T-helper 1 cell (primary cell): Measurements from ENCODE around the gene BMPR1A.

Experiments used
- DNase-seq, 5 donors: peaks; one replicate each; pipeline ENCODE4 v3.0.0-alpha.2; 2012 to 2020

Gene BMPR1A

DNA sequence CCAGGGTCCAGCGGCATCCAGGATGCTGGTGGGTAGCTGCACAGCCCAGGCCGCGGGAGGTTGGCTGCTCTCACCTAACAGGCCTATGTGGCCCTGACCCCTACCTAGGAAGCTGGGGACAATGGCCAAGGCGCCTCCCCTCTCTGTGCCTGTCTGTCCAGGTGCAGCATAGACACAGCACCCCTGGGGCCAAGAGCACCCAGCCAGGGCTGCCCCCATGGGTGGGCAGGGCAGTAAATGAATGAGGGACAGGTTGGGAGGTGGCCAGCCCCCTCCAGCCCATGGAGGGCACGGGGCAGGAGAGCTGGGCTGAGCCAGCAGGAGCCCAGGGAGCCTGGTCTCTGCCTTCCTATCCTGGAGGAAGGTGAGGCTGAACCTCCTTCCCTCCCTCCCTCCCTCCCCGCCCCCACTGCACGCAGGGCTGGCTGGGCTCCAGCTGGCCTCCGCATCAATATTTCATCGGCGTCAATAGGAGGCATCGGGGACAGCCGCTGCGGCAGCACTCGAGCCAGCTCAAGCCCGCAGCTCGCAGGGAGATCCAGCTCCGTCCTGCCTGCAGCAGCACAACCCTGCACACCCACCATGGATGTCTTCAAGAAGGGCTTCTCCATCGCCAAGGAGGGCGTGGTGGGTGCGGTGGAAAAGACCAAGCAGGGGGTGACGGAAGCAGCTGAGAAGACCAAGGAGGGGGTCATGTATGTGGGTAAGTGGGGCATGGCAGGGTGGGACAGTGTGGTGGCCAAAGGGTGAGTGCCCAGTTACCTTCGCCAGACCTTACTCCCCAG, 201.9 kb downstream of the BMPR1A start, which contains the start of gene SNCG:
TSS of gene SNCG (plus strand) at position 484 of the 785 bp plus-strand sequence. CDS start at position 583, 99 bp downstream.
- no peak for DNase-seq

DNA sequence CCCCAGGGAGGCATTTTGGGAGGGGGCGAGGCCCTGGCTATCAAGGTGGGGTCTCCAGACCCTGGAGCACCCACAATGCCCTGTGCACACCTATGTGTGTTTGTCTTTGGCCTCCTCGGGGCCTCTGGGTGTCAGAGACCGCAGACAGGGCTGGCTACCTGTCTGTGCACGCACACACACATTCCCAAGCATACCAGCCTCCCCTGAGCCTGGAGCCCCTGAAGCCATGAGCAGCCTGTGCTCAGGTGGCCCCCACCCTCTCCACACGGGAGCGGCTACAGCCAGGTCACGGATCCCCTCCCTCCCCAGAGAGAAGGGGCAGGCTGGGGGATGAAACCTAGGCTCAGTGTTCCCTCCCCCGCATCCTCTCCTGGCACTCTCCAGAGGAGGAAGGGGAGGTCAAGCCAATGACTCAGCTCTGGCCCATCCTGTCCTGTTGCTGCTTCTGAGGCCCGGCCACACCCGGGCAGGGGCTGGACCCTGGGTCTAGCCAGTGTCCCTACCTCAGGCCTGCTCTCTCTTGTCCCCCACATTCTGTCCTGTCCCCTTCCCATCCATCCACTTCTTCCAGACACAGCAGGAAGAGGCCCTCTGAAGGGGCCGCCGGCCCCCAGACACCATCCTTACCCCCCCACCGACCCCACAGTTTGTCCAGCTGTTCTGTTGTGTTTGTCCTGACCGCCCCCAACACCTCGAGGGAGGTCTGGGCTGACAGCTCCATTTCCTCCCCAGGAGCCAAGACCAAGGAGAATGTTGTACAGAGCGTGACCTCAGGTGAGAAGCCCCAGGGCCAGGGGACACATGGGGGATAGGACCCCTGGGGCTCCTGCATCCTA, 202.7 kb downstream of the BMPR1A start:
- no peak for DNase-seq

DNA sequence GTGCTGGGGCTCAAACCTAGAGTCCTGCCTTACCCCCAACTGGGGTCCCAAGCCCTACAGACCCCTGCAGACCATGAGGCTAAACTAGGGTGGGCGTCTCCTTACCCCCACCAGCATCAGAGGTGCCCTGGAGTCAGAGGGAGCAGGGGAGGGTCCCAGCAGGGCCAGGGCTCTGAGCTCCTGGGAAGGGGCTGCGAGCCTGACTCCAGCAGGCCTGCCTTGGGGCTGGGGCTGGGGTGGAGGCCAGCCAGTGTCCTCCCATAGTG, 203.3 kb downstream of the BMPR1A start:
- DNase-seq: no peak

DNA sequence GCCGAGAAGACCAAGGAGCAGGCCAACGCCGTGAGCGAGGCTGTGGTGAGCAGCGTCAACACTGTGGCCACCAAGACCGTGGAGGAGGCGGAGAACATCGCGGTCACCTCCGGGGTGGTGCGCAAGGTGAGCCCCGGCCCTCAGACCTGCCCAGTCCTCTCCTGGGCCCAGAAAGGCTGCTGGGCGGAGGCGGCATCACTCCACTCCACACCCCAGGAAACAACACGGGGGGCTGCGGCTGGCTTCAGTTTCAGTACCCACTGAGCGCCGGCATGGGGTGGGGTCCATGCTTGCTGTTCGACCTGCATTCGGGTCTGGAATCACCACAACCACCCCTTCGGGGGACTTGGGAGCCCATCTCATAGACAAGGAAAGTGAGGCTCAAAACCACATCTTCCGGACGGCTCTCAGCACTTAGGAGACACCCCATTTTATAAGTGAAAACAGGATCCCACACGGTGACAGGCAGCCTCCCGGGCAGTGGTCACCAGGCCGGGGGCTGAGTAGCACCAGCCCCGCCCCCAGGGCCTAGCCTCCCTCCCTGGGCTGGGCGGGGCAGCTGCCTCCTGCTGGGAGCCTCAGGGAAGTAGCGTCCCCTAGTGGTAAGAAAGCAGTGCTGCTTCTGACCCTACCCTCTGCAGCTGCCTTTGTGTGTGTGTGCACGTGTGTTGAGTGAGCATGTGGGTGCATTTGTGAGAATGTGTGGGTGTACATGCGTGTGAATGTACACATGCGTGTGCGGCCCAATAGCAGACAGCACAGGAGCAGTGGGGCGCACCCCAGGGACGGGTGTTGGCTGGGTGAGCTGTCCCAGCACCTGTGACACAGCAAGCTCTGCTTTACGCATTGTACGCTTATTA, 203.8 kb downstream of the BMPR1A start:
- peak in 3 of 5 donors; percentile 25 to 64 (median 28) for DNase-seq

DNA sequence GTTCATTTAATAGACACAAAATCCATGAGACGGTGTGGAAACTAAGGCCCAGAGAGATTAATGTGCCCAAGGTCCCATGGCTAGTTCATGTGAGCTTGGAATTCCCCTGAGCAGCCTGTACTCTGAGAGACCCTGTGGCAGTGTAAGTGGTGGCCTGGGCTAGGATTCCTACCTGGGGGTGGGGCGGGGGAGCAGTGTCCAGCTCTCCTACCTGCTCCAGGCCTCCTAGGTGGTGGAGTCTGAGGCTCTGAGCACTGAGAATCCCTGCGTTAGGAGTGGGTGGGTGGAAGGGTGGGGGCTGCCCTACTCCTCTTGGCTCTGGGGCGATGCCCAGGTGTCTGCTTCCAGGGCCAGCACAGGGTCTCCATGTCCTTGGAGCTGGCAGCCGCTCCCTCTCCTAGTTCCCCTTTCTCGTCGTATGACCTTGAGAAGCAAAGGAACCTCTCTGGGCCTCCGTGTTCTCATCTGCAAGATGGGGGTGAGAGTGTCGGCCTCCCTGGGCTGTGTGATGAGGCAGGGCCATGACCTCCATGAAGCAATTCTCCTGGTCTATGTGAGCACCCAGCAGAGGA, 204.5 kb downstream of the BMPR1A start:
- no peak for DNase-seq

DNA sequence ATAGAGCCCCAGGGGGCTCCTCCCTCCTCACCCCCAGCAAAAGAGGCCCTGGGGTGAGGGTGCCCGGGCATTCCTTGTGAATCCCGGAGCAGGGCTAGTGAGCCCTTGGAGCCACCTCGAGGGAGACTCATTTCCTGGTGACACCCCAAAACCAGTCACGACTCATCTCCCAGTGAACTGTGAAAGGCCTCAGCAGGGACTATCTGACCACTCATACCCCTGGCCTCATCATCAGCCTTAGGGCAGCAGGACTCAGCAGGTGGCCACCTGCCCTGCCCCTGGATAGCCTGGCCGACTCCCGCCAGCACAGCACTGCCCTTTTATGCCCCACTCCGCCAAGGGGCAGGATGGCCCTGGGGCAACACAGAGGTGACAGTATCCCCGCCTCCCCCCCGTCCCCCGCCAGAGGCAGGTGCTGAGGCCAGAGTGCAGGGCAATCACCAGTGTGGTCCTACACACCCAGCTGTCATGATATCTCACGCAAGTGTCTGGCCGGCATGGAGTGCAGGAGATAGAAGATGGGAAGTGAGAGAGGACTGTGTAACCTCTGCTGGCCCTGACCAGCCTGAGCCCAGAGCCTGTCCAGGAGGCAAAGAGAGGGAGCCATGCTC, 205.2 kb downstream of the BMPR1A start:
- DNase-seq: no peak

DNA sequence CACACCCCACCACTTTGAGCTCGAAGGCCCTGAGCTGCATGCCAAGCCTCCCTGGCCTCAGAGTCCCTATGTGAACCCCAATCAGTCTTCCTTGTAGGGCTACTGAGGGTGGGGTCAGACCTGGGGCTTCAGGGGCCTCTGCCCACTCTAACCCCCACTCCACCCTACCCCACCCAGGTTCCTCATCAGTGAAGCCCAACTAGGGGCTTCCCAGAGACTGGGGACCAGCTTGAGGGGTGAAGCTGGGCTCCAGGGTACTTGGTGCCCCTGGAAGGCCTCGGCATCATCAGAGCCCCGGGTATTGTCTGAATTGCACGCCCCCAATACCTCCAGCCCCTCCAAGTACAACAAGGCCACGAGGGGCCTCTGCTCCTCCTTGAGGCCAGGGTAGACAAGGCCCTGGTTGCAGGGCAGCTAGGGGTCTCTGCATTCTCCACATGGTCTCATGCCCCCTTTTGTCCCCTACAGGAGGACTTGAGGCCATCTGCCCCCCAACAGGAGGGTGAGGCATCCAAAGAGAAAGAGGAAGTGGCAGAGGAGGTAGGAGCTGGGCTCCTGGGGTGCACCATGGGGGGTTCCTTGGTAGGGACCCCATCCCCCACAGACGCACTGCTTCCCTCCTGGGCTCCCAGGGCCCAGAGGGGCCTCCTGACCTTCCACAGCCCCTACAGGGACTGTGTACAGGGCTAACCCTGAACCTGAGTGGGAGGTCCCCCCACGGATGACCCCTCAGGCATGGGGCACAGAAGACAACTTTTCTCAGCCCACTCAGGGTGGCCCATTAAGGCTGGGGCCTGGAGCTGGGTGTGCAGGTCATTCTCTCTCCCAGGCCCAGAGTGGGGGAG, 205.9 kb downstream of the BMPR1A start:
- DNase-seq: no peak

DNA sequence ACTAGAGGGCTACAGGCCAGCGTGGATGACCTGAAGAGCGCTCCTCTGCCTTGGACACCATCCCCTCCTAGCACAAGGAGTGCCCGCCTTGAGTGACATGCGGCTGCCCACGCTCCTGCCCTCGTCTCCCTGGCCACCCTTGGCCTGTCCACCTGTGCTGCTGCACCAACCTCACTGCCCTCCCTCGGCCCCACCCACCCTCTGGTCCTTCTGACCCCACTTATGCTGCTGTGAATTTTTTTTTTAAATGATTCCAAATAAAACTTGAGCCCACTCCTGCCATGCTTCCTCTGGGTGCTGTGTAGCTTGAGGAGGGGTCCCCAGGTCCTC, 206.5 kb downstream of the BMPR1A start:
- DNase-seq: no peak

DNA sequence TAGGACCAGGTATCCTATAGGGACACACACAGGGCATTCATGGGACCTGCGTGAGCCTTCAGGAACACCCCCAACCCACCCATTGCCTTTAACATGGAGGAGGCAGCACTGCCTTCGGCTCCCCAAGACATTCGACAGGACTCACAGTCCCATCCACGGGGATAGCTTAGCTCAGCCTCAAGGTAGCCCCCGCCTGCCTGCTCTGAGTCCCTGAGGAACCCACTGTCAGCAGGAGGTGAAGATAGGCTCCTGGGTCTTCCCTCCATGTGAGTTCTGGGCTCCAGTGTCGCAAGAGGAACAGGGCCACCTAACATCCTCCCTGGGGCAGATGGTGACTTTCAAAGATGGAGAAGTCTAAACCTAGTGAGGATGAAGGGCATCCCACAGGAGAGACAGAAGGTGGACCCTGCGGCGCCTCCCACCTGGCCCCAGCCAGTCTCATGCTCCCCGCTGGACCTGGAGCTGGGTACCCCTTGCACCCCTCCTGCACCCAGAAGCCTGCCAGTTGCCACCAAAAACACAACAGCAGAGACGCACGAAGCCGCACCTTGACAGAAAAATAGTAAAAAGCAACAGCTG, 207.0 kb downstream of the BMPR1A start:
- no peak for DNase-seq

DNA sequence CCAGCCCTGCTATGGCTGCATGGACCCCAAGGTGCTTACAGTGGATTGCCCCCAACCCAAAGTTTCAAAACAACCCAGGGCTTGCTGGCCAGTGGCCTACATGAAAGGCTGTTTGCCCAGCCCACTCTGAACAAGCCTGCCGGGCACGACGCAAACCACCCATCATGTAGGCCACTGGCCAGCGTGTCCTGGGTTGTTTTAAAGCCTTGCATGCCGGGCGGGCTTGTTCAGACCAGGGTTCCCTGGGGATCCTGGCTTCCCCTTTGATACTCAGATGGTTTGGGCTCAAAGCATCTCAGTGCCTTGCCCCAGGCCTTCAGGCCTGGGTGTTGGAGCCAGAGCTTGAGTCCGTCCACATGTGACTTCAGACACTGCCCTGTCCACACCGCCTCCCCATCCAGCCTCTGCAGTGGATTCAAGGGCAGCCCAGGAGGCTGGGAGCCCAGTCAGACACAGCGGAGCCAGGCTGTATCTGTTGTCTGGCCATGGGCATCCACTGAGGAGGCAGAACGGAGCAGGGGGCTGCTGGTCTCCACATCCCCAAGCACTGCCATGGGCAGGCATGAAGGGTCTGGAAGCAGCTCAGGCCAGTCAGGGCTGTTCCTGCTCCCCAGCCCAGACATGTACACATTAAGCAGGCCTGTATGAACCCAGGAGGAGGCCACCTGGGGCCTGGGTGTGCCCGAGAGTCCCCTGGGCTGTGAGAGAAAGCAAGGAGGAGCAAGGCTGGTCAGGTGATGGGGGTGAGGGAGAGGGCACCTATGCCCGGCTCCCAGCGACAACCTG, 207.8 kb downstream of the BMPR1A start:
- no peak for DNase-seq

DNA sequence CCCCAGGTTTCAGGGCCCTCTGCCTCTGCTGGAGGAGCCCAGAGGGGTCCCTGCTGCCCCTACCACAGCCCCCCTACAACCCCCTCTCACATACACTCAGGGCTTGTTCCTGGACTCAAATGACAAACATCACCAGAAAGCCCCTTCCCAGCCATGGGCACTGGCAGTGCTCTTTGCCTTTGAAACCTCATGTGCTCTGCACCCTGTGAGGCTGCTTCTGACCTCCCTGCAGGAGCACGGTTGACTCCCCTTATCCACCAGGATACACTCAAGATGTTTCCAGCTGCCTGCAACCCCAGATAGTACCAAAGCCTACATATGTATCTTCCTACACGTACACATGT, 208.4 kb downstream of the BMPR1A start:
- no peak for DNase-seq

DNA sequence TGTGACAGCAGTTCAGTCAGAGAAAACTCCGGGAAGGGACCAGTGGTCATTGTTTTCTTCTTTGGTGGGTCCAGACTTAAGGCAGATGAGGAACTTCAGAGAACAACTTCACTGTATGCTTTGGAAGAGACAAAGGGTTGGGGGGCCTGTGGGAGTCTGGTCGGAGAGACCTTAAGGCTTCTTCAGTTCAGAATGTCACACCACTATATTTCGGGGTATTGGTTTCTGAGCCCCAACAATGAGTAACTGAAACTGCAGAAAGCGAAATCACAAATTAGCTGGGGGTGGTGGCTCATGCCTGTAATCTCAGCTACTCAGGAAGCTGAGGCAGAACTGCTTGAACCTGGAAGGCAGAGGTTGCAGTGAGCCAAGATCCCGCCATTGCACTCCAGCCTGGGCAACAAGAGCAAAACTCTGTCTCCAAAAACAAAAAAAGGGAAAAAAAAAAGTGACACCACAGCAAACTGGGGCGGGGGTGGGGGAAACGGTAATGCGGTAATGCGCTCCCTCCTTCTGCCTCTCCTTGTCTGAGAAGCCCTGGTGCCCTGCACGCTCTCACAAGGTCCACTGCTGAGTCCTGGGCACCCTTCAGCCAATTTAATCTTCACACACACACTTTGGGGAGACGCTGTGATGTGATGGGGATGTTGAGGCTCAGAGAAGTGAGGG, 209.7 kb downstream of the BMPR1A start:
- no peak for DNase-seq

DNA sequence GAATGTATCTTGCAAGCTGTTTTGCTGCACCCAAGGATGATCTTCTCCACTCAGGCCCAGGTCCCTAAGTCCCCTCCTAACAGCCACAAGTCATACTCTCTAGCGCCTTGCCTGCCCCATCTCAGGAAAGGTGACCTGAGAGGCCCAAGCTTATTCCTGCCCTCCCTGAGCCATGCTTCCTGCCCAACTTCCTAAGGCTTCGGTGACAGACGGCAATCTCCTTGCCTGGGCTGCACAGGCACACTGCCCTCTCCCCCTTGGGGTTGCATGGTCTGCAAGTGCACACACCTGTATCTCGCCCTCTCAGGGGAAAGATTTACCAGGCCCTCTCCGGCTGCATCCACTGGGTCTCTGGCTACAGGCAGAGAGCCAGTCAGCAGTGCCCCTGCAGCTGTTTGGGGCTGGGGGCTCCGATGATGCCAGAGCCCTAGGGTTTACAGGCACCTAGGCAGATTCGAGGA, 211.1 kb downstream of the BMPR1A start:
- DNase-seq: no peak

DNA sequence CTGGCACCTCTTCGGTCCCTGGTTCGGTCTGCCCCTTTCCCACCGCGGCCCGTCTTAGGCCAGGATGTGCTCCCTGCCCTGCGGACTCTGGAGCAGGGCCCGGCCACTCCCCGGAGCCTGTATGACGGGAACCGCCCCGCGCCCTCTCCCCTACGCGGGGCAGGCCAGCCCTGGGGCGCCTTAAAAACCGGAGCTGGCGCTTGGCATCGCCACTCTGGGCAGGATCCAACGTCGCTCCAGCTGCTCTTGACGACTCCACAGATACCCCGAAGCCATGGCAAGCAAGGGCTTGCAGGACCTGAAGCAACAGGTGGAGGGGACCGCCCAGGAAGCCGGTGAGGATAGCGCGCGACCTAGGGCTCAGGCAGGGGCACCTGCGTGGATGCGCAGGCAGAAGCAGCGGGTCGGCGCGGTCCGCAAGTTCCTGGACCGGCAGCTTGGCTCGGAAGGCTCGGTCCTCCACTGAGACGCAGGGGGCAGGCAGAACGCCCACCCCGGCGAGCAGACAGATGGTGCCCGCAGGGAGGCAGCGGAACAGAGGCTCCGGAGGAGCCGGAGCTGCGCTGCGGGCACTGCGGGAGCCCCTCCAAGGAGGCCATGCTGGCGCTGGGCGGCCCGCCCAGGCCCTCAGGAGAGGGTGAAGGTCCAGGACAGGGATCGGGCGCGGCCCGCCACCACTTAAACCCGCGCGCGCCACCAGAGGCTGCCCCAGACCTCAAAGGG, 212.0 kb downstream of the BMPR1A start, which contains the start of gene ADIRF:
TSS of gene ADIRF (plus strand) at position 212 of the 723 bp plus-strand sequence. CDS start at position 275, 63 bp downstream.
- no peak for DNase-seq

DNA sequence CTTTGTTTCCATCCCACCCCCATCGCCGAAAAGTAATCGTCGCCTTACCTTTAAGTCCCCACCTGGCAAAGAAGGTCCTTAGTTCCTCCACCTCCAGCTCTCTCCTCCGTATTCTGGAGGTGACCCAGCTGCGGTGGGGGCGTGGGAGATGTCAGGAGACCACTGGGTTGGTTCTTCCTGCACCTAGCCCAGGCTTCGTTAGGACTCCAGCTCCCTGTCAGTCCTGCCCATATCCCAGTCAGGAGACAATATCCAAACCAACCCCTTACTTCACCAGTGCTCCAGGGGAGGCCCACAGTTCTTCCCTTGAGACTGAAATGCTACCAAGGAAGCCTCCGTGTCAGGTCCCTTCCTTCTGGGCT, 212.6 kb downstream of the BMPR1A start:
- DNase-seq: no peak

DNA sequence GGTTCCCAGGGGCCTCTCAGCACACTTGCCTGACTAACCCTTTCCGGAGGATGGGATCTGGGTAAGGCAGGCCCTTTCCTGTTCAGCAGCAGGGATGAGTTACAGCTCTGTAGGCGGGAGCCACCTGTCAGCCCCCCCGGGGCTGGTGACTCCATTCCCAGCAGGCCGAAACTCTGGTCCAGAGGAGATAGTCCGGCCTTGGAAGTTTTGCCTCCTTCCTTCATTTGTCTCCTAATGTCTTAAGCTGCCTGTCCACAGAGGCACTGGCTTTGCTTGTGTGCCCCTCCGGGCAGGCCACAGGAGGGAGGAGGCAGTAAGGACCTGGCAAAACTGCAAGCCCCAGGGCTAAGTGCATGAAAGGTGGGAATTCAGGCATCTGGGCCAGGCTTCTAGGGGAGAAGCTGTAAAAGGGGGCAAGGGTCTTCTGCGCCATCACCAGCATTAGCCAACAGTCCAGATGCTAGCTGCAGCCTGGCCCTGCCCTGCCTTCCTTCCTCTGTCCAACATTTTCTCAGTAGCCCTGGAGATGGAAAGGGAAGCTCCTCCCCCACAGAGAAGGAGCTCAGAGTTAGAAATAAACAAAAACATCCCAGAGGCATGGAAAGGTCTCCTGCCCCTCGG, 213.1 kb downstream of the BMPR1A start:
- no peak for DNase-seq

DNA sequence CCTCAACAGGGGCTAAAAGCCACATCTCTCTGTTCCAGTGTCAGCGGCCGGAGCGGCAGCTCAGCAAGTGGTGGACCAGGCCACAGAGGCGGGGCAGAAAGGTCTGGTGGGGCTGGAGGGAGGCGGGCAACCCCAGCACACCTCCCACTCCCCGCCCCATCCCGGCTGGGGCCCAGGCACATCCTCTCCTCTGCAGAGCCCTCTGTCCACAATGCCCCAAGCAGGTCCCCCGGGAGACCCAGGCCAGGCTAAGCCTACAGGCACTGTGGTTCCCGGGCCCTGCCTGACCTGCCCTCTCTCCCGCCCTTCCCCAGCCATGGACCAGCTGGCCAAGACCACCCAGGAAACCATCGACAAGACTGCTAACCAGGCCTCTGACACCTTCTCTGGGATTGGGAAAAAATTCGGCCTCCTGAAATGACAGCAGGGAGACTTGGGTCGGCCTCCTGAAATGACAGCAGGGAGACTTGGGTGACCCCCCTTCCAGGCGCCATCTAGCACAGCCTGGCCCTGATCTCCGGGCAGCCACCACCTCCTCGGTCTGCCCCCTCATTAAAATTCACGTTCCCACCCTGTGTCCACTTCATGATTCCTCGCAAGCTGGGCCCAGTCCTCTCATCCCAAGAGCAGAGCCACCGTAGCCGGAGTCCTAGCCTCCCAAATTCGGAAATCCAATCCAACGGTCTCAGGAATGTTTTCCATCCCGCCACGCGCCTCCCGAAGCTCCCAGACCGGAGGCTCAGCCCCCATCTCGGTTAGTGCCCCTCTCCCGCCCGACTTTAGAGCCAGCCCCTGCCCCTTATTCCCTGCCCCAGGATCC, 214.0 kb downstream of the BMPR1A start:
- peak in 1 of 5 donors; percentile 15 for DNase-seq

DNA sequence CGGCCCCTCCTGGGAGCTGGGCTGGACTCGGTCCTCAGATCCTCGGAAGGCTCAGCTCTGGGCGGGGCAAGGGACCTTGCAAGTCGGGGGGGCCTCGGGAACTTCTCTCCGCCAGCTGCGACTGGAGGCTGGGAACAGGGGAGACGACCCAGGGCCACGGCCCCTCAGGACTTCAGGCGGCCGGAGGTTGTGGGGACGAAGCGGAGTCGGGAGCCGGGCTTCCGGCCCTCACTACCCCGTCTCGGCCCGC, 214.5 kb downstream of the BMPR1A start:
- DNase-seq: no peak
